ENCODE measurements around the gene ELAPOR1.

ELAPOR1 gene

DNA sequence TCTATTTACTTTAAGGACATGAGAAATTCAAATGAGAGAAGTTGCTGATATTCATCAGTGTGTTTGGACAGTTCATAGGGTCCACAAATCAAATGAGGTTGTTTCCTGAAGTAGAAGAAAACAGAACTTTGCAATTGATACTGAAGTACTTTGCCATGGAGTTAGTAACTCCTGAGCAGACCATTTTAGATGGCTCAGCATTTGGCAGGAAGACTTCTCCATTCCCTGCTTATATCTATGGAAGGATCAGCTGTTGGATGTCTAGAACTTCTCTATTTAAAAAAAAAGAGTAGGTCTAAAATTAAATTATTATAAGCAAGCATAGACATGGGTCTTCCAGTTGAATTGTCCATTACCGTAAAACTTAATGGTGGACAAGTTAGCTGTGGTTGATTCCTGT lies 18.3 kb upstream of the ELAPOR1 start:
- DNase-seq (ENCODE audit: insufficient read length, low spot score) (no peak), FAIRE-seq (no peak)
- TF ChIP-seq CTCF (IDR thresholded peaks at IDR 0.05; ENCODE audit: insufficient read depth, missing control alignments) = no peak

GRCh38 chr1:109096120-109096519 lies 17.8 kb upstream of the ELAPOR1 start:
- TF ChIP-seq CTCF (IDR thresholded peaks at IDR 0.05; ENCODE audit: insufficient read depth, missing control alignments) = no peak
- DNase-seq (ENCODE audit: insufficient read length, low spot score) (no peak), FAIRE-seq (no peak)

DNA sequence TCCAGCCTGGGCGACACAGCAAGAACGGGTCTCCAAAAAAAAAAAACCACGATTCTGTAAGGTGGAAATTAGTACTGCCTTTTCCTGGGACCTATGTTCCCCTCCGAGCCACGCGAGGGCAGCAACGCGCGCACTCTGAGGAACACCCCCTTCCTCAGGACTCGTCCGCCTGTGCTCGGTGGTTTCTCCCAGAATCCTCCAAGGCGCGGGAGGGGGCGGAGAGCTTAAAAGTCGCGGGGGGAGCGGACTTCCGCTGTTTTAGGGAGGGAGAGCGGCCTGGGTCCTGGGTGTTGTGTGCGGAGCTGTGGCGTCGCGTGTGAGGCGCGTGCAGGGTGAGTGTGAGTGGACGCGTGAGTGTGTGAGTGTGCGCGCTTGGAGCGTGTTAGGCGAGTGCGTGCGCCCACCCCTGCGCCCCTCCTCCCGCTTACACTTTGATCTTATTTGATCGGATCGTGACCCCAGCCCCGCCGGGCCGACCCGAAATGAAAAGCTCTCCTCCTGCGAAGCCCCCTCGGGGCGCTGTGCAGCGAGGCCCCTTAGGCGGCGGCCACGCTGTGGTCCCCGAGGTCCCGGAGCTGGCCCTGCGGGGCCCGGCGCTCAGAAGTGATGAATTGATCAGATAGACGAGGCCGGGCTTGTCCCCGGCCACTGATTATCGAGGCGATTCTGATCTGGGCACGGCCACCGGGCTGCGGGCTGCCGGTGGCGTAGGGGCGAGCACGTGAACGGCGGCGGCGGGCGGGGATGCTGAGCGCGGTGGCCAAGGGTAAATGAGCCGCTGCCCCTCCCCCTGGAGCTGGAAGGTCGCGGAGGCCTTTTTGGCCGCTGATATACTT lies 13.8 kb upstream of the ELAPOR1 start:
- TF ChIP-seq CTCF (IDR thresholded peaks at IDR 0.05; ENCODE audit: insufficient read depth, missing control alignments) = peak; percentile 87
- FAIRE-seq = no peak

DNA sequence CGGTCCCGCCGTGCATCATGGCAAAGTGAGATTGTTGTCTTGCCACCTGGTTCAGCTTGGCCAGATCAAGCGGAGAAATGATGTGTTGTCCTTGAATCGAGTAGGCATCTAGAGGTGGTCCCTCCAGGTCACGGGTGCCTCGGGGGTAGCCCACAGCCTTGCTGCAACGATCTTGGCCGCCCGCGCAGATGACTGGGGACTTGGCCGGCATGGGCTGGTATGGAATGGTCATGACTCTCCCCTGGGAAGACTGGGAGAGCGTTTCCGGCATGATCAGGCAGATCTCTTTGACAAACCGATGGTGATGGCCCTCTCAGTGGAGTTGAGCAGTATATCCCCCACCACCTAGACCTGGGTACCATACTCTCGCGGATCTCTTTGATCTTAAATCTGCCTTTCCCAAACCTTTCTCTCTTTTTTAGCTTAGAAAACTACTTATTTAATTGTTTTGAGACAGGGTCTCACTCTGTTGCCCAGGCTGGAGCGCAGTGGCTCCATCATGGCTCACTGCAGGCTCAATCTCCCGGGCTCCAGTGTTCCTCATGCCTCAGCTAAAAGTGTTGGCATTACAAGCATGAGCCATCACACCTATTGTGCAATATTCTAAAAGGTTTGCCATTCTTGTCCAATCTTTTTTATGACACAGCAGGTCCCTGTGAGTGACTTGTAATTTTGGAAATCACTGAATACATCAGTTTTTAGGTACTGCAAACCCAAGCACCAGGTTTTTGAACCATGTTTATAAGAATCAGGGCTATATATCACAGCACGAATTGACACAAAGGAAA lies 9.4 kb upstream of the ELAPOR1 start:
- no peak for TF ChIP-seq CTCF (IDR thresholded peaks at IDR 0.05; ENCODE audit: insufficient read depth, missing control alignments)
- DNase-seq (ENCODE audit: insufficient read length, low spot score) (no peak), FAIRE-seq (no peak)

More for the DNA sequence above, 13.8 kb upstream of the ELAPOR1 start:
- peak; percentile 77 for DNase-seq (ENCODE audit: insufficient read length, low spot score)

DNA sequence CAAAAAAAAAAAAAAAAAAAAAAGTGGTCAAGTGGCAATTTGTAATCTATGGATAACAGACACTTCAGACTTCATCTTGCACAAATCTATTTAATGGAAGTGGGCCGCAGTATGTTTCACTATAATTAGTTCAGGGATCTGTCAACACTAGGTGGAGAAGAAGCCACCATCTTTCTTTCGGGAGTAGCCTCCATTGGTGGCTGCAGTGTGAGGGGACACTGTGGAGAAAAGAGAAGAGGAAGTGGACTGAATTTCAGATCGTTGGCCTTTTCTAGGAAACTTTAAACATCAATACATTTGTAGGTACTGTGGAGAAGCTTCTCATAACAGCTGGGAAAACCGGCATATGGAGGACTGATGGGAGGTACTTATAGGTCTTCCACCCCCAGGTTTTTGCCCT lies 8.0 kb upstream of the ELAPOR1 start:
- no peak for TF ChIP-seq CTCF (IDR thresholded peaks at IDR 0.05; ENCODE audit: insufficient read depth, missing control alignments)
- FAIRE-seq (no peak), DNase-seq (ENCODE audit: insufficient read length, low spot score) (no peak)

DNA sequence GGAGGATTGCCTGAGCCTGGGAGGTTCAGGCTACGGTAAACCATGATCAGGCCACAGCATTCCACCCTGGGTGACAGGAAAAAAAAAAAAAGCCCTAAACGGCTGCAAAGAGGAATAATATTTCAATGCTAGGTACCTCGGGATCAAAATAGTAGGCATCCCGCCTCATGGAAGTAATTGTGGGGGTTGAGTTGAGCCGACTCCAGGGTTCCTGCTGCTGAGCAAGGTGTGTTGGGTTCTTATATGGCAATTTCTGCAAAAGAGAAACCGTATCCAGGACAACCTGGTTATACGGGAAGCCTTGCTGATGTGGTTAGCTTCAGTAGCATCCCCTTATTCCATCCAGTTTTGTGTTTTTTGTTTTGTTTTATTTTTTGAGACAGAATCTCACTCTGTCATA lies 6.1 kb upstream of the ELAPOR1 start:
- TF ChIP-seq CTCF (IDR thresholded peaks at IDR 0.05; ENCODE audit: insufficient read depth, missing control alignments) = no peak

GRCh38 chr1:109109906-109110305 lies 4.0 kb upstream of the ELAPOR1 start:
- FAIRE-seq (no peak), DNase-seq (ENCODE audit: insufficient read length, low spot score) (no peak)
- no peak for TF ChIP-seq CTCF (IDR thresholded peaks at IDR 0.05; ENCODE audit: insufficient read depth, missing control alignments)

More for the DNA sequence above, 6.1 kb upstream of the ELAPOR1 start:
- FAIRE-seq (no peak), DNase-seq (ENCODE audit: insufficient read length, low spot score) (no peak)

Measured in D721Med (cell line).